HepG2 (cell line): Measurements from ENCODE around the gene SEC31B. TPM values are rescaled to one million over a fixed set of nuclear protein-coding genes. Genes with fewer than 3 reads are reported as not detected.

Experiments
- CBFB ChIP-seq: sonication (generic); formaldehyde crosslinking; IDR thresholded peaks from 2 replicates; pipeline ENCODE4 v1.4.0; 2020; ENCODE audit warnings: missing genetic modification reagents
- DDIT3 ChIP-seq: sonication (generic); formaldehyde crosslinking; IDR thresholded peaks from 2 replicates; pipeline ENCODE4 v1.4.0; 2020; ENCODE audit warnings: mild to moderate bottlenecking, missing genetic modification reagents
- FOXK2 ChIP-seq: fragments of 450-650 bp; IDR thresholded peaks from 2 replicates; pipeline ENCODE4 v1.6.1; 2016
- HNRNPLL ChIP-seq: fragments of 200-400 bp; formaldehyde crosslinking; IDR thresholded peaks from 2 replicates; pipeline ENCODE4 v1.6.1; 2017; ENCODE audit warnings: mild to moderate bottlenecking, low read depth, low read length; ENCODE audit not compliant: poor library complexity, severe bottlenecking
- ISL2 ChIP-seq: sonication (generic); formaldehyde crosslinking; IDR thresholded peaks from 2 replicates; pipeline ENCODE4 v1.5.0; 2020; ENCODE audit warnings: missing genetic modification reagents
- MAFK ChIP-seq, 2 experiments: IDR thresholded peaks in 1 of 2; conservative IDR thresholded peaks in 1 of 2; 2 replicates each; pipeline ENCODE4 v1.6.1; 2011; ENCODE audit warnings: improper control_type of control experiment in 2 of 2, low read length in 2 of 2
- MEIS2 ChIP-seq: sonication (generic); formaldehyde crosslinking; IDR thresholded peaks from 2 replicates; pipeline ENCODE4 v1.9.0; 2021; ENCODE audit warnings: mild to moderate bottlenecking, missing genetic modification reagents
- MLX ChIP-seq: IDR thresholded peaks from 2 replicates; pipeline ENCODE4 v1.6.1; 2016
- PRDM10 ChIP-seq: sonication (generic); formaldehyde crosslinking; IDR thresholded peaks from 2 replicates; pipeline ENCODE4 v1.4.0; 2020; ENCODE audit warnings: low read depth, missing genetic modification reagents
- SKIL ChIP-seq: sonication (generic); formaldehyde crosslinking; IDR thresholded peaks from 2 replicates; pipeline ENCODE4 v1.8.0; 2022; ENCODE audit warnings: missing genetic modification reagents, mild to moderate bottlenecking, moderate library complexity, borderline replicate concordance
- SMYD3 ChIP-seq: sonication (generic); formaldehyde crosslinking; IDR thresholded peaks from 2 replicates; pipeline ENCODE4 v1.8.1; 2023; ENCODE audit warnings: mild to moderate bottlenecking, missing genetic modification reagents
- TMF1 ChIP-seq: sonication (generic); formaldehyde crosslinking; IDR thresholded peaks from 2 replicates; pipeline ENCODE4 v1.8.1; 2022; ENCODE audit warnings: low read depth, missing genetic modification reagents
- UBTF ChIP-seq: sonication (generic); formaldehyde crosslinking; IDR thresholded peaks from 2 replicates; pipeline ENCODE4 v1.4.0; 2020; ENCODE audit warnings: mild to moderate bottlenecking, missing genetic modification reagents
- ZBTB34 ChIP-seq: sonication (generic); formaldehyde crosslinking; IDR thresholded peaks from 2 replicates; pipeline ENCODE4 v1.8.0; 2022; ENCODE audit warnings: mild to moderate bottlenecking, missing genetic modification reagents
- ZNF180 ChIP-seq: sonication (generic); formaldehyde crosslinking; IDR thresholded peaks from 2 replicates; pipeline ENCODE4 v1.4.0; 2020; ENCODE audit warnings: low read depth, missing genetic modification reagents, borderline replicate concordance
- ZNF597 ChIP-seq: sonication (generic); formaldehyde crosslinking; IDR thresholded peaks from 2 replicates; pipeline ENCODE4 v1.5.0; 2020; ENCODE audit warnings: missing genetic modification reagents
- ZNF891 ChIP-seq: sonication (generic); formaldehyde crosslinking; IDR thresholded peaks from 2 replicates; pipeline ENCODE4 v1.5.0; 2020; ENCODE audit warnings: mild to moderate bottlenecking, missing genetic modification reagents
- polyA plus RNA-seq, 8 experiments: library from polyadenylated mRNA; depleted of rRNA in 3 of 8; stranded (reverse) in 7 of 8; unstranded in 1 of 8; fragments of >200 nt; fragmentation: Illumina TruSeq in 4 of 8; extraction: Trizol in 4 of 8; gene quantifications; 2 replicates each; pipeline versions ENCODE4 v1.2.1 to v1.2.3, GENCODE V29; 2011 to 2016; ENCODE audit warnings: low read depth in 4 of 8, missing spikeins in 1 of 8, mixed read lengths in 1 of 8; ENCODE audit not compliant: insufficient read depth in 1 of 8
- total RNA-seq, 5 experiments: library from RNA; depleted of rRNA; stranded (reverse); fragments of >200 nt; fragmentation: Illumina TruSeq; extraction: Trizol; gene quantifications; 2 replicates each; pipeline ENCODE4 v1.2.3, GENCODE V29; 2016; ENCODE audit warnings: low read depth in 1 of 5

Gene SEC31B
- total and polyA plus RNA-seq, 2 of the 13 experiments (the other 11 are each of a cell fraction or from before 2014, with no cell fraction given) = 2.0 to 8.3 TPM

- TF ChIP-seq SKIL (CRISPR knock-in tag) (no peak), ZNF180 (CRISPR knock-in tag) (no peak), UBTF (peak; percentile 96), MLX (CRISPR knock-in tag) (no peak), HNRNPLL (peak; percentile 91), DDIT3 (CRISPR knock-in tag) (no peak), FOXK2 (no peak), TMF1 (CRISPR knock-in tag) (no peak), ZBTB34 (CRISPR knock-in tag) (0 out of 2 replicates have a peak, but pooled peaks have one; percentile 61), PRDM10 (no peak), ZNF891 (peak; percentile 50; the same call in 1 of the 2 replicates), SMYD3 (no peak), MEIS2 (CRISPR knock-in tag) (no peak), CBFB (CRISPR knock-in tag) (peak; percentile 28; the same call in 1 of the 2 replicates), MAFK (conservative IDR thresholded peaks at IDR 0.05 in 1 of 2, IDR thresholded peaks at IDR 0.05 in 1 of 2; ENCODE audit: low read length in 2 of 2) (no peak), ISL2 (CRISPR knock-in tag) (no peak), ZNF597 (CRISPR knock-in tag) (no peak)
Observed at GRCh38 chr10:100482181-100482833, 37.4 kb downstream of the SEC31B start (continued).
